HG02970 (cell line): Measurements from ENCODE around the gene HDGFL3.

Experiments
- ATAC-seq: cut with Tn5 transposase; IDR thresholded peaks from one replicate; pipeline ENCODE4 v1.9.1; 2021; ENCODE audit warnings: mild to moderate bottlenecking, moderate library complexity, moderate number of reproducible peaks; ENCODE audit not compliant: unreplicated experiment, low FRiP score

HDGFL3 gene

GRCh38 chr15:83132861-83133523, 74.6 kb downstream of the HDGFL3 start:
- no peak for ATAC-seq

- no peak for ATAC-seq
These were observed 77.8 kb downstream of the HDGFL3 start for GRCh38 chr15:83129791-83130190.

- ATAC-seq = no peak
These were observed 80.0 kb downstream of the HDGFL3 start for GRCh38 chr15:83127547-83128150.

DNA sequence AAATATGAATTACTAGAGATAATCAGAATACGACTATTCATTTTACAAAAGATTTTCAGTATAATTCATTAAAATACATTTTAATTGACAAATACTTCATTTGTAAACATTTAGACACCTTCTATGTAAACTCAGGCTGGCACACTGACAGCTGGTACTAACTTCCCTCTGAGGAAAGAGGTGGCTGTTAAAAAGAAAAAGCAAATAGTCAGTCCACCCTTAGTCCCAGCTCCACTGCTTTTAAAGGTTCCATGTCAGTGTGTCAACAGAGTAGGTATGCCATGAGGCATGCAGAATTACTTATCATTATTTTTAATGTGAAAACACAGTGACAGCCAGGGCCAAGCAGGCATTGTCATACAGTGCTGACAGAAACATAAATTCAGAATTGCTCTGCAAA, 84.1 kb downstream of the HDGFL3 start:
- ATAC-seq = no peak

- no peak for ATAC-seq
These were observed 87.5 kb downstream of the HDGFL3 start for GRCh38 chr15:83119968-83120581.

DNA sequence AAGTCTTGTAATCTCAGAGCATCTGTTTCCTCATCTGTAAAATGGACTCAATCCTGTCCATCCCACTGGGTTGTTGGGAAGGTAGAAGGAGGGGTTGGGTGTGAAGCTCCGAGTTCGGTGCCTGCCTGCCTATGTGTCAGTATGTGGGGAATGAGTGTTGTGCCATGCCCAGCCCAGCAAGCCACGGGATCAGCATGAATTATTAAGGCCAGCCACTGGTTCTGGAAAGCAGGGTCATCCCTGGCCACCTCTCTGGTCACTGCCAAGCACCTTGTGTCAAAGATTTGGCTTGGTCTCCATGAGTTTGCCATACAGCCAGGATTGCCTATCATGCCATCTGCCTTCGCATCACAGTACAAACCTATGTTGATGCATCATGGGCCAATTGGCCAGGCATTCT, 88.7 kb downstream of the HDGFL3 start:
- ATAC-seq = no peak

GRCh38 chr15:83118291-83118827, 89.3 kb downstream of the HDGFL3 start:
- ATAC-seq = no peak

GRCh38 chr15:83115831-83116565, 91.6 kb downstream of the HDGFL3 start:
- no peak for ATAC-seq

DNA sequence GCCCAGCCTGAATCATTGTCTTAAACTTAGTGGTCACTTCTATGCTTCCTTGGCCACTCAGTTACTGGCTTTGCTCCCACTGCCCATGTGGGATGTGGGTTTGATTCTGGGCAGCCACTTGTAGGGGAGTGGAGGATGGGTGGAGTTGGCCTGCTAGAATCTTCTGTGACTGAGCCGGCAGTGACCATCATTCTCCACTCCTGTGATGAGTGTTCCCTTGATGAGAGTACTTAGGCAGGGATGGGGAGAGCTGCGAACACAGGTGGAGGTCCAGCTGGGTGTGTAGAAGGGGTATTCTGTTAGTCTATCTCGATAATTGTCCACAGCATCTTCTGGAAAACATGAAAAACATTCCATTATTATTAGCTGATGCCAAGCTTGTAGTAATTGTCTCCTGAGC, 92.2 kb downstream of the HDGFL3 start:
- no peak for ATAC-seq

- no peak for ATAC-seq
These were observed 92.8 kb downstream of the HDGFL3 start for GRCh38 chr15:83114856-83115255.

DNA sequence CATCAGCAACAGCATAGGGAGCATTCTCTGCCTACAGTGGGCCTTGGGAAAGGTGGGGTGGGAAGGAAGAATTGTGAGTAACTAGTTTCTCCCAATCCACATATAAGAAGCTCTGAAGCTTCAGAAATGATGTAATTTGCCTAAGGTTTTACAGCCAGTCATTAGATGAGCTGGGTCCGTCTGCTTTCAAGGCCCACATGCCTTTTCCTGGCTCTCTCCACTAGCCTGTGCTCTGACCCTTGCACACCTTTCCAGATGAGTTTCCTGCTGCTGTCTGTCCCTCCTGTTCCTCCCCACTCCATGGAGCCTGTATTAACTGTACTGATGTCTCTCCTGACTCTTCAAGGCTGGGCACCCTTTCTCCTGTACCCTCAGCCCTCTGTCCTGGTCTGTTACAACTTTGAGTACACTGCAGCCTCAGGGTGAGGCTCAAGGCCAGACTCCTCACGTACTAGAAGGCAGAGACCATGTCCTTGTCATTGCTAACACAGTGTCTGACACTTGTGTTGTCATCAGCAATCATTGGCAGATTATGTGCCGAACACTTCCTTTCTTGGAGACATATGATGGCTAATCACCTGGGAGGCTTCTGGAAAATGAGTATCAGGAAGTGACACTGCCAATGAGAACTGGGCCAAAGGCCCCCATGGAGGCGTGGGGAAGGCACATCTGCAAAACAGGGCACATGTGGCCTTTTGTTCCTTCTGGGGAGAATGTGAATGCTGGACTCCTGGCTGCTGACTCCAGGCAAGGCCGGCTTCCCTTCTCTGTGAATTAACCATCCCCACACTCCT, 93.5 kb downstream of the HDGFL3 start:
- ATAC-seq = no peak

- ATAC-seq = no peak
These were observed 94.7 kb downstream of the HDGFL3 start for GRCh38 chr15:83112956-83113299.

- no peak for ATAC-seq
These were observed 95.2 kb downstream of the HDGFL3 start for GRCh38 chr15:83112233-83112955.

GRCh38 chr15:83111149-83111548, 96.5 kb downstream of the HDGFL3 start:
- ATAC-seq = no peak

DNA sequence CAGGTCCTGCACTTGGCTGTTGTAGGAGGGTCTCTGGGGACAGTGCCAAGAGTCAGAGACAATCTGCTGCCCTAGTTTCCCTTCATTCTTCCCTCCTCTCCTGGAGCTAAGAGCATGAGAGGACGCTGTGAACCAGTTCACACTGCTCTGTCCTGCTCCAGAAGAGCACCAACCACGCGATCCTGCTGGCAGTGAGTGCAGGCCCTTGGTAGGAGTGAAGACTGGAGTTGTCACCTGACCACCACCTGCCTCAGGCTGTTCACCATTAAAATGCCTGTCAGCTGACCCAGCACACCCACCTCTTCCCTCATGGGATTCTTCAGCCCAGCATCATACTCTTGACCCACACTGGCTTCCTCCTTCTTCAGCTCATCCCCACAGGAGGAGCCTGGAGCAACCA, 97.2 kb downstream of the HDGFL3 start:
- no peak for ATAC-seq

DNA sequence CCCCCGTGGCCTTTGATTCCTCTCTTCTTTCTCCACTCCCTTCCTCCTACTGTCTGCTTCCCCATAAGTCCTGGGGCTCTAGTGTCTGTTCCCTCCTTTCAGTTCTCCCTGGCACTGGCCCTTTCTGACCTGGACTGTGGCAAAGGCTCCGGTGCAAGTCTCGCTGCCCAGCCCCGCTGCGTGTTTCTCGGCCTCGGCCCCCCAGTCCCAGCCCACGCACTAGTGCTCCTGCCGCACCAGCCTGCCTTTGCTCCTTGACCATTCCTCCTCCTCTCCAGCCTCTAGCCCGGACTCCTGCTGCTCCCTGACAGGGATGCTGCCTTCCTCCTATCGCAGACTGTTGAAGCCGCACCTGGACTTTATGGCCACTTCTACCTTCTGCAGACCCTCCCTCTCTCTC, 98.1 kb downstream of the HDGFL3 start:
- no peak for ATAC-seq

DNA sequence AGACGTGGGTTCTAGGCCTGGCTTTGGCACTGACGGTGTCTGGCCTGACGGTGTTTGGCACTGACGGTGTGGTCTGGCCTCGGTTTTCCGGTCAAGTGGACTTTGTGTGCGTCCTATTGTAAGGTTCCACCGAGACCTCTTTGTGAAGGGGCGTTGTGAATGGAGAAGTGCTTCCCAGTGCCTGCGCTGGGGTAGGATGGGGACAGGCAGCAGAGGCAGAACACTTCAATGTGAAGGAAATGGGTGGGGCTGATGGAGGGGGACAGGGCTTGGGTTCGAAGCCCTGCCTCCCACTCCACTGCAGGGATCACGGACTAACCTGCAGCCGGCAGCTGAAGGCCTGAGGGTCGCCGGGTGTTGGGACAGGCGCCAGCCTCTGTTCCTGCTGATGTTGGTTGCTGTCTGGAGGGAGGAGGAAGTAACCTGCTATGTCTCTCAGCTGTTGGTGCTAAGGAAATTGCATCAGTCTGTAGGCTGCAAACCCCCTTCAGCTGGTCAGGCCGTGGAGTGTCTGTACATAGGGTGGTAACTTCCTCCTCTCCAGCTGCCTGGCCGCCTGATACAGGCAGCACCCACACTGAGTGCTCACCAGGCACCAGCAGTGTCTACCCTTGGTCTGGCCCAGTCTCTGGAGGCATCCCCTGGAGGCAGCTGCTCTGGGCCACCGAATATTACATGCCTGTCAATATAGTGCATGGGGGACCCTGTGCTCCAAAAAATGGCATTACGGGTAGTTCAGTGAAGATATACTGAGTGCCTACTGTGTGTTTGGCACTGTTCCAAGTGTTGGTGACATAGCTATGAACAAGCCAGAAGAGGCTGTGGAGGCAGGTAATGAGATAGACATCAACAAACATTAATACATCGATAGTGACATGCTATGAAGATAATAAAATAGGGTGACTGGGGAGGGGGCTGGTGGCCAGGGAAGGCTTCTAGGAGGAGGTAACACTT, 99.1 kb downstream of the HDGFL3 start:
- no peak for ATAC-seq

DNA sequence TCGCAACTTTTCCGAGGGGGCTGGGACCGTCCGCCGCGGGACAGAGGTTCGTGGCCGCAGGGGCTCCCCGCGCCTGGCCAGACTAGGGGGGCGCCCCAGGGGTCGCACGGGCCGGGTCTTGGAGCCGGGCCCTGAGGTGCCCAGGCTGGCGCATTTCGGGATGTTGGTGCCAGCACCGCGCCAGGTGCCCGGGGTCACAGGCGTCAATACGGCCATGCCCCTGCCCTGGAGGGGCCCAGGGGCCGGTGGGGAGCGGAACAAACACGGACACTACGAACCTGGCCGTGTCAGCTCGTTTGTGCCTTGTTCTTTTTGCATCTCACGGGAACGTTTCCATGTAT, 99.8 kb downstream of the HDGFL3 start:
- ATAC-seq = no peak
